Natural killer cell treated with Interleukin-12 subunit alpha and Interleukin-12 subunit beta and Interleukin-15 and Interleukin-18, amount 100 ng/mL, for 72 hours (primary cell): ENCODE data around the gene KPNA1. TPM values are rescaled to one million over a fixed set of nuclear protein-coding genes. Genes with fewer than 3 reads are reported as not detected.
"Not testable (repeated sequence)": the region's sequence is repeated elsewhere in the genome, so short reads cannot be mapped to it uniquely, and the experiment has no call there.

ENCODE experiments used
- ATAC-seq, 2 donors: fragments of 150-1000 bp; cut with Tn5 transposase in 1 of 2; sonication (Bioruptor Pico), chemical (Tn5 transposase) in 1 of 2; 2 replicates each; pipeline ENCODE4 v1.10.0; 2021
- DNase-seq: peaks from one replicate; pipeline ENCODE4 v3.0.0; 2022; ENCODE audit warnings: low spot score
- H3K27ac Mint-ChIP-seq, 2 donors: 1 replicate in 1 of 2; 2 replicates in 1 of 2; pipeline ENCODE4 v1.8.0; 2022; ENCODE audit warnings: mixed read lengths in 2 of 2, mild to moderate bottlenecking in 1 of 2, moderate library complexity in 1 of 2
- H3K27me3 Mint-ChIP-seq, 2 donors: 1 replicate in 1 of 2; 2 replicates in 1 of 2; pipeline ENCODE4 v1.8.0; 2022; ENCODE audit warnings: mixed read lengths in 2 of 2
- H3K36me3 Mint-ChIP-seq: one replicate; pipeline ENCODE4 v1.8.0; 2022; ENCODE audit warnings: mixed read lengths
- H3K4me1 Mint-ChIP-seq, 2 donors: 1 replicate in 1 of 2; 2 replicates in 1 of 2; pipeline ENCODE4 v1.8.0; 2022; ENCODE audit warnings: low read depth in 2 of 2, mixed read lengths in 2 of 2, mild to moderate bottlenecking in 1 of 2
- H3K4me3 Mint-ChIP-seq: one replicate; pipeline ENCODE4 v1.8.0; 2022; ENCODE audit warnings: mixed read lengths
- H3K9me3 Mint-ChIP-seq: 2 replicates; pipeline ENCODE4 v1.8.0; 2022; ENCODE audit warnings: mixed read lengths
- total RNA-seq, 2 donors: library from RNA; stranded (reverse); gene quantifications; one replicate each; pipeline ENCODE4 v1.2.3, GENCODE V29; 2022

Gene KPNA1
- total RNA-seq, 2 donors from 2014 or later = 55.9 to 64.7 TPM

GRCh38 chr3:122448218-122448617, 66.5 kb downstream of the KPNA1 start:
- not testable (repeated sequence) for H3K27me3 Mint-ChIP-seq, H3K9me3 Mint-ChIP-seq, DNase-seq, ATAC-seq, H3K27ac Mint-ChIP-seq, H3K4me3 Mint-ChIP-seq
- Mint-ChIP-seq H3K36me3 (peaks cover 48% of the 10 kb centered on the region), H3K4me1 (peaks cover 6 to 12% of the 10 kb centered on the region in 2 donors)

GRCh38 chr3:122444491-122444887, 70.2 kb downstream of the KPNA1 start:
- DNase-seq, H3K9me3 Mint-ChIP-seq, H3K4me3 Mint-ChIP-seq, ATAC-seq, H3K27ac Mint-ChIP-seq, H3K27me3 Mint-ChIP-seq: not testable (repeated sequence)
- peaks cover 50% of the 10 kb centered on the region for H3K36me3 Mint-ChIP-seq
- H3K4me1 Mint-ChIP-seq = peaks cover 6 to 12% of the 10 kb centered on the region in 2 donors

- not testable (repeated sequence) for ATAC-seq, H3K9me3 Mint-ChIP-seq, H3K4me3 Mint-ChIP-seq, DNase-seq, H3K27me3 Mint-ChIP-seq, H3K27ac Mint-ChIP-seq
- Mint-ChIP-seq H3K4me1 (peaks cover 6 to 12% of the 10 kb centered on the region in 2 donors), H3K36me3 (peaks cover 44% of the 10 kb centered on the region)
These were observed 70.8 kb downstream of the KPNA1 start for GRCh38 chr3:122443762-122444490.

GRCh38 chr3:122443090-122443489, 71.6 kb downstream of the KPNA1 start:
- no peak overlapping the region for H3K27ac Mint-ChIP-seq
- H3K36me3 Mint-ChIP-seq = peaks cover 43% of the 10 kb centered on the region
- ATAC-seq = no peak
- no peaks in the 10 kb centered on the region for H3K27me3 Mint-ChIP-seq
- H3K9me3 Mint-ChIP-seq = no peaks in the 10 kb centered on the region
- DNase-seq = no peak
- H3K4me3 Mint-ChIP-seq = no peak overlapping the region
- peaks cover 6 to 12% of the 10 kb centered on the region in 2 donors for H3K4me1 Mint-ChIP-seq

- Mint-ChIP-seq H3K4me1 (peaks cover 0 to 2% of the 10 kb centered on the region in 2 donors), H3K9me3 (peaks cover 5% of the 10 kb centered on the region), H3K36me3 (peaks cover 37% of the 10 kb centered on the region), H3K4me3 (no peak overlapping the region), H3K27me3 (no peaks in the 10 kb centered on the region), H3K27ac (no peak overlapping the region)
- ATAC-seq = no peak
- no peak for DNase-seq
These were observed 78.8 kb downstream of the KPNA1 start for GRCh38 chr3:122435950-122436349.

GRCh38 chr3:122430371-122430770, 84.4 kb downstream of the KPNA1 start:
- H3K4me1 Mint-ChIP-seq = peaks cover 14 to 22% of the 10 kb centered on the region in 2 donors
- ATAC-seq (no peak), DNase-seq (no peak)
- no peak overlapping the region for H3K4me3 Mint-ChIP-seq
- no peak overlapping the region for H3K27ac Mint-ChIP-seq
- peaks cover 39% of the 10 kb centered on the region for H3K36me3 Mint-ChIP-seq
- no peaks in the 10 kb centered on the region for H3K9me3 Mint-ChIP-seq
- H3K27me3 Mint-ChIP-seq = no peaks in the 10 kb centered on the region

GRCh38 chr3:122427857-122428471, 86.8 kb downstream of the KPNA1 start:
- Mint-ChIP-seq H3K36me3 (peaks cover 32% of the 10 kb centered on the region), H3K4me3 (peak overlapping the region; percentile 53), H3K4me1 (peaks cover 14 to 22% of the 10 kb centered on the region in 2 donors), H3K27ac (peak overlapping the region; percentile 73 to 78), H3K27me3 (no peaks in the 10 kb centered on the region), H3K9me3 (no peaks in the 10 kb centered on the region)
- DNase-seq (no peak), ATAC-seq (peak; percentile 53 to 82)

GRCh38 chr3:122421836-122422235, 92.9 kb downstream of the KPNA1 start:
- no peak for ATAC-seq
- no peaks in the 10 kb centered on the region for H3K9me3 Mint-ChIP-seq
- peaks cover 23% of the 10 kb centered on the region for H3K36me3 Mint-ChIP-seq
- no peaks in the 10 kb centered on the region for H3K27me3 Mint-ChIP-seq
- no peak overlapping the region for H3K4me3 Mint-ChIP-seq
- no peak for DNase-seq
- H3K27ac Mint-ChIP-seq = no peak overlapping the region
- H3K4me1 Mint-ChIP-seq = peaks cover 3 to 7% of the 10 kb centered on the region in 2 donors

- H3K36me3 Mint-ChIP-seq = peaks cover 15% of the 10 kb centered on the region
- no peak for ATAC-seq
- peaks cover 9 to 12% of the 10 kb centered on the region in 2 donors for H3K4me1 Mint-ChIP-seq
- no peak for DNase-seq
- no peaks in the 10 kb centered on the region for H3K27me3 Mint-ChIP-seq
- H3K9me3 Mint-ChIP-seq = no peaks in the 10 kb centered on the region
- H3K27ac Mint-ChIP-seq = no peak overlapping the region
- H3K4me3 Mint-ChIP-seq = no peak overlapping the region
These were observed 93.6 kb downstream of the KPNA1 start for GRCh38 chr3:122421101-122421500.

- no peak for ATAC-seq
- Mint-ChIP-seq H3K27ac (peak overlapping the region; percentile 88 to 99), H3K4me1 (peaks cover 30 to 33% of the 10 kb centered on the region in 2 donors), H3K9me3 (no peaks in the 10 kb centered on the region), H3K36me3 (peaks cover 9% of the 10 kb centered on the region), H3K27me3 (no peaks in the 10 kb centered on the region), H3K4me3 (peak overlapping the region; percentile 94)
- DNase-seq = no peak
These were observed 97.8 kb downstream of the KPNA1 start for GRCh38 chr3:122416966-122417365.

- Mint-ChIP-seq H3K36me3 (peaks cover 9% of the 10 kb centered on the region), H3K4me3 (peak within 1 kb of the TSS; percentile 94), H3K27me3 (no peaks in the 10 kb centered on the region), H3K27ac (peak within 1 kb of the TSS; percentile 88 to 99), H3K9me3 (no peaks in the 10 kb centered on the region), H3K4me1 (peaks cover 30 to 33% of the 10 kb centered on the region in 2 donors)
- peak; percentile 97 for ATAC-seq
- DNase-seq = peak; percentile 96
These were observed 98.7 kb downstream of the KPNA1 start, which contains the start of gene WDR5B for GRCh38 chr3:122415762-122416654. TSS of gene WDR5B (minus strand) at chr3:122416062. CDS start at chr3:122415528, 534 bp downstream.

GRCh38 chr3:122415104-122415744, 99.5 kb downstream of the KPNA1 start:
- peak overlapping the region; percentile 94 for H3K4me3 Mint-ChIP-seq
- H3K27ac Mint-ChIP-seq = peak overlapping the region; percentile 88 to 99
- ATAC-seq (peak; percentile 54 to 68), DNase-seq (no peak)
- H3K36me3 Mint-ChIP-seq = peaks cover 9% of the 10 kb centered on the region
- no peaks in the 10 kb centered on the region for H3K9me3 Mint-ChIP-seq
- peaks cover 30 to 33% of the 10 kb centered on the region in 2 donors for H3K4me1 Mint-ChIP-seq
- H3K27me3 Mint-ChIP-seq = no peaks in the 10 kb centered on the region

- H3K27me3 Mint-ChIP-seq = no peaks in the 10 kb centered on the region
- H3K9me3 Mint-ChIP-seq = no peaks in the 10 kb centered on the region
- DNase-seq = no peak
- peaks cover 30 to 34% of the 10 kb centered on the region in 2 donors for H3K4me1 Mint-ChIP-seq
- H3K4me3 Mint-ChIP-seq = peak overlapping the region; percentile 94
- peaks cover 9% of the 10 kb centered on the region for H3K36me3 Mint-ChIP-seq
- ATAC-seq = no peak
- H3K27ac Mint-ChIP-seq = peak overlapping the region; percentile 88 to 99
These were observed 100.3 kb downstream of the KPNA1 start for GRCh38 chr3:122414391-122414790.
